Endometrial microvascular endothelial cells (primary cell): ENCODE data around the gene MPPED2. TPM values are rescaled to one million over a fixed set of nuclear protein-coding genes. Genes with fewer than 3 reads are reported as not detected.

Experiments
- in situ Hi-C: cut with HindIII; loops from 2 replicates; pipeline ENCODE4 v1.10.0; 2017; ENCODE audit warnings: low sequenced_read_pairs, low pct_unique_long_range_greater_than_20kb; ENCODE audit errors: inconsistent ontology term
- total RNA-seq: library from RNA; depleted of rRNA; stranded (reverse); fragments of >200 nt; gene quantifications from one replicate; pipeline ENCODE4 v1.2.3, GENCODE V29; 2015; ENCODE audit errors: inconsistent ontology term

MPPED2 gene
- total RNA-seq = not detected

GRCh38 chr11:30586251-30587144, at the start of gene MPPED2:
MPPED2 (minus strand) TSS chr11:30586353; CDS start chr11:30580373, 5,980 bp downstream.
- in situ Hi-C loops = no loop called here

GRCh38 chr11:30635401-30635989, 49.3 kb upstream of the MPPED2 start:
- in situ Hi-C loops = no loop called here

GRCh38 chr11:30631148-30631547, 45.0 kb upstream of the MPPED2 start:
- in situ Hi-C loops = no loop called here

GRCh38 chr11:30619767-30620166, 33.6 kb upstream of the MPPED2 start:
- in situ Hi-C loops = no loop called here

- in situ Hi-C loops = no loop called here
Measured at GRCh38 chr11:30617762-30618161, 31.6 kb upstream of the MPPED2 start.

GRCh38 chr11:30610628-30611027, 24.5 kb upstream of the MPPED2 start:
- in situ Hi-C loops = no loop called here

GRCh38 chr11:30608534-30608933, 22.4 kb upstream of the MPPED2 start:
- in situ Hi-C loops = no loop called here

- in situ Hi-C loops = no loop called here
Measured at GRCh38 chr11:30605036-30605605, 19.0 kb upstream of the MPPED2 start.

- in situ Hi-C loops = no loop called here
Measured at GRCh38 chr11:30603357-30603756, 17.2 kb upstream of the MPPED2 start.

- in situ Hi-C loops = no loop called here
Measured at GRCh38 chr11:30596832-30597231, 10.7 kb upstream of the MPPED2 start.

GRCh38 chr11:30595934-30596333, 9.8 kb upstream of the MPPED2 start:
- in situ Hi-C loops = no loop called here

GRCh38 chr11:30594646-30595411, 8.7 kb upstream of the MPPED2 start:
- in situ Hi-C loops = no loop called here

- in situ Hi-C loops = no loop called here
Measured at GRCh38 chr11:30587269-30587812, 1.2 kb upstream of the MPPED2 start.

GRCh38 chr11:30585892-30586250, 282 bp downstream of the MPPED2 start:
- in situ Hi-C loops = no loop called here

- in situ Hi-C loops = no loop called here
Measured at GRCh38 chr11:30585125-30585891, 845 bp downstream of the MPPED2 start.

GRCh38 chr11:30583476-30584280, 2.5 kb downstream of the MPPED2 start:
- in situ Hi-C loops = no loop called here

- in situ Hi-C loops = no loop called here
Measured at GRCh38 chr11:30582726-30583125, 3.4 kb downstream of the MPPED2 start.

- in situ Hi-C loops = no loop called here
Measured at GRCh38 chr11:30581675-30582074, 4.5 kb downstream of the MPPED2 start.
